ENCODE data around the gene C1orf116. TPM values are rescaled to one million over a fixed set of nuclear protein-coding genes. Genes with fewer than 3 reads are reported as not detected.

The C1orf116 gene
- total RNA-seq, 1 donor from 2014 or later, result not detected

Other genes starting within 250 kb of the C1orf116 start
- gene IL20, start 167.1 kb downstream of the C1orf116 start, total RNA-seq, result not detected in 2 replicates
- 0.32 and 0.77 TPM in 2 replicates for gene IL24, start 135.3 kb downstream of the C1orf116 start, total RNA-seq
- gene FCMR, start 110.8 kb downstream of the C1orf116 start, total RNA-seq, result 75.8 and 77.6 TPM in 2 replicates
- gene PIGR, start 86.3 kb downstream of the C1orf116 start, total RNA-seq, result not detected in 2 replicates
- 0.07 TPM in 2 replicates for gene FCAMR, start 62.3 kb downstream of the C1orf116 start, total RNA-seq
- gene YOD1, start 18.5 kb upstream of the C1orf116 start, total RNA-seq, result 7.4 and 7.5 TPM in 2 replicates
- 1.2 and 1.6 TPM in 2 replicates for gene PFKFB2, start 20.5 kb upstream of the C1orf116 start, total RNA-seq
- gene C4BPB, start 56.1 kb upstream of the C1orf116 start, total RNA-seq, result 0.57 and 1.1 TPM in 2 replicates
- gene C4BPA, start 71.5 kb upstream of the C1orf116 start, total RNA-seq, result not detected in 2 replicates

Measured in T-helper 2 cell treated with Interferon-gamma antibody and Interleukin-4, amounts not matched to agents 100 ng/mL and 5 ng/mL, for 36 hours (primary cell).